HAP-1 (cell line): ENCODE measurements around the gene ARHGAP30.
"Not testable (repeated sequence)": the region's sequence is repeated elsewhere in the genome, so short reads cannot be mapped to it uniquely, and the experiment has no call there.

Source experiments
- DNase-seq, 2 experiments: peaks; one replicate each; pipeline ENCODE4 v3.0.0-alpha.2; 2016 to 2020; ENCODE audit warnings: low spot score in 2 of 2
- H3K27me3 ChIP-seq: fragments of 250-450 bp; sonication (Bioruptor Pico); 2 replicates; pipeline ENCODE4 v1.5.1; 2020; ENCODE audit warnings: low read depth, mild to moderate bottlenecking, moderate library complexity
- H3K36me3 ChIP-seq: fragments of 250-450 bp; sonication (Bioruptor Pico); replicated peaks from 2 replicates; pipeline ENCODE4 v1.5.1; 2020; ENCODE audit warnings: mild to moderate bottlenecking
- H3K4me1 ChIP-seq: fragments of 250-450 bp; sonication (Bioruptor Pico); 2 replicates; pipeline ENCODE4 v1.5.1; 2020; ENCODE audit warnings: mild to moderate bottlenecking
- H3K4me3 ChIP-seq: fragments of 250-450 bp; sonication (Bioruptor Pico); 2 replicates; pipeline ENCODE4 v1.5.1; 2020; ENCODE audit warnings: mild to moderate bottlenecking, moderate library complexity
- H3K9me3 ChIP-seq: fragments of 250-450 bp; sonication (Bioruptor Pico); 2 replicates; pipeline ENCODE4 v1.5.1; 2020; ENCODE audit warnings: mild to moderate bottlenecking, moderate library complexity
- in situ Hi-C: fragments of 300-500 bp; cut with MboI; formaldehyde crosslinking; loops from 3 replicates; pipeline ENCODE4 v1.14.3; 2020; ENCODE audit warnings: low sequenced_read_pairs, inconsistent platforms, mixed read lengths

The ARHGAP30 gene

GRCh38 chr1:161070761-161071160 lies 1.1 kb upstream of the ARHGAP30 start:
- in situ Hi-C loops: no loop called here
- H3K9me3 ChIP-seq: no peaks in the 10 kb centered on the region
- no peaks in the 10 kb centered on the region for H3K36me3 ChIP-seq
- DNase-seq: no peak
- no peak overlapping the region for H3K4me3 ChIP-seq
- no peaks in the 10 kb centered on the region for H3K4me1 ChIP-seq
- no peaks in the 10 kb centered on the region for H3K27me3 ChIP-seq

GRCh38 chr1:161069241-161069640 lies 450 bp downstream of the ARHGAP30 start:
- in situ Hi-C loops: no loop called here
- no peaks in the 10 kb centered on the region for H3K4me1 ChIP-seq
- no peaks in the 10 kb centered on the region for H3K36me3 ChIP-seq
- no peak overlapping the region for H3K4me3 ChIP-seq
- no peaks in the 10 kb centered on the region for H3K27me3 ChIP-seq
- no peaks in the 10 kb centered on the region for H3K9me3 ChIP-seq
- no peak for DNase-seq

GRCh38 chr1:161068306-161069234 lies 1.1 kb downstream of the ARHGAP30 start:
- in situ Hi-C loops: no loop called here
- Histone ChIP-seq H3K27me3 (no peaks in the 10 kb centered on the region; the same call in 1 of the 2 replicates), H3K4me1 (no peaks in the 10 kb centered on the region), H3K4me3 (no peak overlapping the region), H3K36me3 (no peaks in the 10 kb centered on the region), H3K9me3 (no peaks in the 10 kb centered on the region)
- DNase-seq: no peak

- Histone ChIP-seq H3K4me1 (no peaks in the 10 kb centered on the region), H3K4me3 (no peak overlapping the region)
These were observed 3.0 kb downstream of the ARHGAP30 start for GRCh38 chr1:161066694-161067093.

GRCh38 chr1:161065681-161066080 lies 4.0 kb downstream of the ARHGAP30 start:
- H3K4me1 ChIP-seq, in situ Hi-C loops, H3K4me3 ChIP-seq, H3K36me3 ChIP-seq, DNase-seq, H3K27me3 ChIP-seq, H3K9me3 ChIP-seq: not testable (repeated sequence)

More at GRCh38 chr1:161066694-161067093, 3.0 kb downstream of the ARHGAP30 start:
- Histone ChIP-seq H3K27me3 (no peaks in the 10 kb centered on the region; the same call in 1 of the 2 replicates), H3K9me3 (no peaks in the 10 kb centered on the region), H3K36me3 (no peaks in the 10 kb centered on the region)
- DNase-seq: no peak
- in situ Hi-C loops: no loop called here

GRCh38 chr1:161063936-161064335 lies 5.8 kb downstream of the ARHGAP30 start:
- in situ Hi-C loops, H3K4me3 ChIP-seq, H3K9me3 ChIP-seq, H3K4me1 ChIP-seq, H3K27me3 ChIP-seq, DNase-seq, H3K36me3 ChIP-seq: not testable (repeated sequence)

GRCh38 chr1:161061419-161061818 lies 8.3 kb downstream of the ARHGAP30 start:
- H3K4me1 ChIP-seq: no peaks in the 10 kb centered on the region
- no peaks in the 10 kb centered on the region for H3K36me3 ChIP-seq
- H3K4me3 ChIP-seq: no peak overlapping the region
- no peaks in the 10 kb centered on the region for H3K9me3 ChIP-seq
- in situ Hi-C loops: no loop called here
- no peak for DNase-seq
- no peaks in the 10 kb centered on the region; the same call in 1 of the 2 replicates for H3K27me3 ChIP-seq

- no peak overlapping the region for H3K4me3 ChIP-seq
- in situ Hi-C loops: no loop called here
- no peaks in the 10 kb centered on the region; the same call in 1 of the 2 replicates for H3K27me3 ChIP-seq
- no peaks in the 10 kb centered on the region for H3K36me3 ChIP-seq
- DNase-seq: no peak
- H3K4me1 ChIP-seq: no peaks in the 10 kb centered on the region
- H3K9me3 ChIP-seq: no peaks in the 10 kb centered on the region
These were observed 10.4 kb downstream of the ARHGAP30 start for GRCh38 chr1:161059293-161059692.

GRCh38 chr1:161054805-161055204 lies 14.9 kb downstream of the ARHGAP30 start:
- H3K4me3 ChIP-seq: no peak overlapping the region
- no peaks in the 10 kb centered on the region for H3K4me1 ChIP-seq
- no peak for DNase-seq
- no peaks in the 10 kb centered on the region for H3K27me3 ChIP-seq
- H3K9me3 ChIP-seq: no peaks in the 10 kb centered on the region
- no peaks in the 10 kb centered on the region for H3K36me3 ChIP-seq
- in situ Hi-C loops: no loop called here

GRCh38 chr1:161054232-161054631 lies 15.5 kb downstream of the ARHGAP30 start:
- no peaks in the 10 kb centered on the region for H3K9me3 ChIP-seq
- DNase-seq: no peak
- no peak overlapping the region for H3K4me3 ChIP-seq
- no peaks in the 10 kb centered on the region for H3K4me1 ChIP-seq
- H3K36me3 ChIP-seq: no peaks in the 10 kb centered on the region
- in situ Hi-C loops: no loop called here
- H3K27me3 ChIP-seq: no peaks in the 10 kb centered on the region

- H3K4me1 ChIP-seq: no peaks in the 10 kb centered on the region
- H3K27me3 ChIP-seq: no peaks in the 10 kb centered on the region
- H3K4me3 ChIP-seq: no peak overlapping the region
- in situ Hi-C loops: no loop called here
- H3K36me3 ChIP-seq: no peaks in the 10 kb centered on the region
- DNase-seq: no peak
- no peaks in the 10 kb centered on the region; the same call in 1 of the 2 replicates for H3K9me3 ChIP-seq
These were observed 16.8 kb downstream of the ARHGAP30 start for GRCh38 chr1:161052899-161053298.

GRCh38 chr1:161051219-161051618 lies 18.5 kb downstream of the ARHGAP30 start:
- Histone ChIP-seq H3K36me3 (no peaks in the 10 kb centered on the region), H3K4me3 (no peak overlapping the region), H3K27me3 (no peaks in the 10 kb centered on the region), H3K9me3 (peaks cover 7% of the 10 kb centered on the region), H3K4me1 (0 out of 2 replicates have a peak, but pooled peaks cover 2% of the 10 kb centered on the region)
- DNase-seq: no peak
- in situ Hi-C loops: no loop called here

- H3K27me3 ChIP-seq: no peaks in the 10 kb centered on the region
- no peak for DNase-seq
- H3K4me3 ChIP-seq: no peak overlapping the region
- in situ Hi-C loops: no loop called here
- peaks cover 8% of the 10 kb centered on the region for H3K4me1 ChIP-seq
- H3K9me3 ChIP-seq: peaks cover 9% of the 10 kb centered on the region
- H3K36me3 ChIP-seq: no peaks in the 10 kb centered on the region
These were observed 20.6 kb downstream of the ARHGAP30 start for GRCh38 chr1:161048949-161049722.
